Measurements from ENCODE around the gene MRGPRX1. TPM values are rescaled to one million over a fixed set of nuclear protein-coding genes. Genes with fewer than 3 reads are reported as not detected.

The MRGPRX1 gene
- total RNA-seq, 1 experiment from 2014 or later = not detected

Other genes starting within 250 kb of the MRGPRX1 start
- gene TMEM86A, start 240.6 kb downstream of the MRGPRX1 start, total RNA-seq (2014; rRNA removed; shearing (Covaris generic)) = 3.1 and 5.6 TPM in 2 replicates
- gene IGSF22, start 213.2 kb downstream of the MRGPRX1 start, total RNA-seq (2014; rRNA removed; shearing (Covaris generic)) = 0.03 and 1.8 TPM in 2 replicates
- not detected in 2 replicates for gene PTPN5, start 147.6 kb downstream of the MRGPRX1 start, total RNA-seq (2014; rRNA removed; shearing (Covaris generic))
- gene MRGPRX2, start 121.3 kb upstream of the MRGPRX1 start, total RNA-seq (2014; rRNA removed; shearing (Covaris generic)) = not detected in 2 replicates
- 12.2 and 16.1 TPM in 2 replicates for gene ZDHHC13, start 177.8 kb upstream of the MRGPRX1 start, total RNA-seq (2014; rRNA removed; shearing (Covaris generic))